Epithelial cell of proximal tubule (primary cell): Measurements from ENCODE around the gene NTHL1. TPM values are rescaled to one million over a fixed set of nuclear protein-coding genes. Genes with fewer than 3 reads are reported as not detected.

Experiments used
- DNase-seq: peaks from one replicate; pipeline ENCODE4 v3.0.0-alpha.2; 2011; ENCODE audit warnings: low read depth
- H3K4me3 ChIP-seq: 2 replicates; pipeline ENCODE4 v1.5.1; 2011; ENCODE audit warnings: low read depth, mild to moderate bottlenecking, low read length
- total RNA-seq: library from RNA; depleted of rRNA; stranded (reverse); fragments of >200 nt; gene quantifications from 2 replicates; pipeline ENCODE4 v1.2.3, GENCODE V29; 2015
- TF ChIP-seq, protein P1 (sequence below): conservative IDR thresholded peaks from 2 replicates; pipeline ENCODE4 v1.5.1; 2012; ENCODE audit warnings: low read depth, mild to moderate bottlenecking, low read length

NTHL1 gene
- total RNA-seq, 1 donor from 2014 or later = 61.2 TPM

DNA sequence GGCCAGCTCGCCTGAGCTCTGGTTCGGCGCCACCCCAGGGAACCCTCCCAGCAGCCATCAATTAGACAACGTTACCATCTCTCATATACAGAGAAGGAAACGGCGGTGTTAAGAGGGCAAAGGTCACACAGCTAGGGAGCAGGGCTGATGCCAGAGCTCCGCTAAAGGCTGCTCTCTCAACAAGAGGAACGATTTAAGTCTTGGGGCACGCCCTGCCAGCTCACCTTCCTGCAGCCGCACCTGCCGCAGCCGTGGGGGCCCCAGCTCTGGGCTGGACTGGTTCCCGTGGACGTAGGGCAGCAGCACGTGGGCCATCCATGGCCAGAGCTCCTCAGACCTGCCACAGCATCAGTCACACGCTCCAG, 44.6 kb upstream of the NTHL1 start:
- TF ChIP-seq, protein P1, sequence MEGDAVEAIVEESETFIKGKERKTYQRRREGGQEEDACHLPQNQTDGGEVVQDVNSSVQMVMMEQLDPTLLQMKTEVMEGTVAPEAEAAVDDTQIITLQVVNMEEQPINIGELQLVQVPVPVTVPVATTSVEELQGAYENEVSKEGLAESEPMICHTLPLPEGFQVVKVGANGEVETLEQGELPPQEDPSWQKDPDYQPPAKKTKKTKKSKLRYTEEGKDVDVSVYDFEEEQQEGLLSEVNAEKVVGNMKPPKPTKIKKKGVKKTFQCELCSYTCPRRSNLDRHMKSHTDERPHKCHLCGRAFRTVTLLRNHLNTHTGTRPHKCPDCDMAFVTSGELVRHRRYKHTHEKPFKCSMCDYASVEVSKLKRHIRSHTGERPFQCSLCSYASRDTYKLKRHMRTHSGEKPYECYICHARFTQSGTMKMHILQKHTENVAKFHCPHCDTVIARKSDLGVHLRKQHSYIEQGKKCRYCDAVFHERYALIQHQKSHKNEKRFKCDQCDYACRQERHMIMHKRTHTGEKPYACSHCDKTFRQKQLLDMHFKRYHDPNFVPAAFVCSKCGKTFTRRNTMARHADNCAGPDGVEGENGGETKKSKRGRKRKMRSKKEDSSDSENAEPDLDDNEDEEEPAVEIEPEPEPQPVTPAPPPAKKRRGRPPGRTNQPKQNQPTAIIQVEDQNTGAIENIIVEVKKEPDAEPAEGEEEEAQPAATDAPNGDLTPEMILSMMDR = no peak
- H3K4me3 ChIP-seq = no peak overlapping the region
- no peak for DNase-seq

DNA sequence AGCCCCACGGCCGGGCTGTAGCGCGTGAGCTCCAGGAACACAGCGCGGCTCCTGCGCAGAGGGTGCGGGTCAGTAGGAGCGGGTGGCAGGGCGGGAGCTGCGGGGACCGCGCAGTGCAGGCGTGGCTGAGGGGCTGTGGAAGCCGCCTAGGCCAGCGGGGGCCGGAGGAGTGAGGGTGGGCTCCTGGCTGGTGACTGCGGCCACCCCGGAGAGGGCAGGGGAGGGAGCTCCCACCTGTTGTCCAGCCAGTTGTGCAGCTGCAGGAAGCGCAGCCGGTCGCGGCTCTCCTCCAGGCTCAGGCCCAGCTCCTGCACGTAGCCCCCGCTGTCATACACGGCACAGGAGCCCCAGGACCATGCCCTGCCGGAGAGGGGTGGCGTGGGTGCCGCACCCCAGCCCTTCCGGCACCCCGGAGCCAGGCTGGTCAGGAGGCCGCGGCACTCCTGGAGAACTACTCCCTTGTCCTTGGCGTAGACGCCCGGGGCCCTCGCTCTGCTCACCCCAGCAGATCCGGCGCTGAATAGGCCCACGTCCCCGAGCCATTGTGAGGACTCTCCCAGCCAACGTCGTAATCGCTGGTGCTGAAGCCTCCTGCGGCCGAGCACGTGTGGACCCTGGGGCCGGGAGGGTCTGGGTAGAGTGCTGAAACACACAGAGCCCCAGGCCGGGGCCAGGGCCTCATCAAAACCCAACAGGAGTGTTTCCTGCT, 44.1 kb upstream of the NTHL1 start:
- DNase-seq = no peak
- peak overlapping the region; percentile 31 for H3K4me3 ChIP-seq
- TF ChIP-seq, protein P1 = no peak

DNA sequence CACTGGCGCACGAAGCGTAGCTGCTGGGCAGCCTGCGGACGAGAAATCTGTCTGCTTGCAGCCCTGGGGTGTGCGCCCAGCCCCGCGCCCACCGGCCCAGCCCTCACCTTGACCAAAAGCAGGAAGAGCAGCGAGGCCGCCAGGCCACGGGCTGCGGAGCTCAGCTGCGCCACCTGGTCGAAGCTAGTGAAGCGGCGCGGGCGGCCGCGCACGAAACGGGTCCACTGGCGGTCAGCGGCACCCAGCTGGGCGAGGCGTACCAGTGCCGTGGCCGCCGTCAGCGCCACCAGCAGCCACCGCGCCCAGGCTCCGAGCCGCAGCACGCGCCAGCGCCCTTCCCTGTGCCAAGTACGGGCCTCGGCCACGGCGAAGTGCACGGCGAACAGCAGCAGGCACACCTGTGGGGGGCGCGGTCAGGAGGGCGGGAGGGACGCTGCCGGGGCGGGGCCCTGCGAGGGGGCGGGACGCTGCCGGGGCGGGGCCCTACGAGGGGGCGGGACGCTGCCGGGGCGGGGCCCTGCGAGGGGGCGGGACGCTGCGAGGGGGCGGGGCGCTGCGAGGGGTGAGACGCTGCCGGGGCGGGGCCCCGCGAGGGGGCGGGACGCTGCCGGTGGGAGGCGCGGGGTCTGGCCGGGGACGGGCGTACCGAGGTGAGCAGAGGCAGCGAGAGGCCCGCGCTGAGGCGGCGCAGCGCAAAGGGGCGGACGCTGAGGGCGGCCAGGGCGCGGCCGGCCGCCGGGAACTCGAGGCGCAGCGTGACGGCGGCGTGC, 43.3 kb upstream of the NTHL1 start:
- H3K4me3 ChIP-seq = peak overlapping the region; percentile 36
- no peak for DNase-seq
- TF ChIP-seq, protein P1 = peak; percentile 44

DNA sequence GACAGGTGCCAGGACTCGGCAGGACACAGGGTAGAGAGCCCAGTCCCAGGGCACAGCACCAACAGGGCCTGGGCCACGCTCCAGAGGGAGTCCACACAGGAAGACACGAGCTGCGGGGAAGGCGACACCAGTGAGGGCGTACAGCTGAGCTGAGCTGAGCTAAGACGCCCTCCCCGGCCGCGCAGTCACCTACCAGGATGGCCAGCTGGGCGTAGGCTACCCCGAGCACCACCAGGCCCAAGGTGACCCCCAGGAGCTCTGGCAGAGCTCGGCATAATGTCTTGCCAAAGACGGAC, 42.8 kb upstream of the NTHL1 start:
- peak overlapping the region; percentile 36 for H3K4me3 ChIP-seq
- DNase-seq = no peak
- TF ChIP-seq, protein P1 = no peak

DNA sequence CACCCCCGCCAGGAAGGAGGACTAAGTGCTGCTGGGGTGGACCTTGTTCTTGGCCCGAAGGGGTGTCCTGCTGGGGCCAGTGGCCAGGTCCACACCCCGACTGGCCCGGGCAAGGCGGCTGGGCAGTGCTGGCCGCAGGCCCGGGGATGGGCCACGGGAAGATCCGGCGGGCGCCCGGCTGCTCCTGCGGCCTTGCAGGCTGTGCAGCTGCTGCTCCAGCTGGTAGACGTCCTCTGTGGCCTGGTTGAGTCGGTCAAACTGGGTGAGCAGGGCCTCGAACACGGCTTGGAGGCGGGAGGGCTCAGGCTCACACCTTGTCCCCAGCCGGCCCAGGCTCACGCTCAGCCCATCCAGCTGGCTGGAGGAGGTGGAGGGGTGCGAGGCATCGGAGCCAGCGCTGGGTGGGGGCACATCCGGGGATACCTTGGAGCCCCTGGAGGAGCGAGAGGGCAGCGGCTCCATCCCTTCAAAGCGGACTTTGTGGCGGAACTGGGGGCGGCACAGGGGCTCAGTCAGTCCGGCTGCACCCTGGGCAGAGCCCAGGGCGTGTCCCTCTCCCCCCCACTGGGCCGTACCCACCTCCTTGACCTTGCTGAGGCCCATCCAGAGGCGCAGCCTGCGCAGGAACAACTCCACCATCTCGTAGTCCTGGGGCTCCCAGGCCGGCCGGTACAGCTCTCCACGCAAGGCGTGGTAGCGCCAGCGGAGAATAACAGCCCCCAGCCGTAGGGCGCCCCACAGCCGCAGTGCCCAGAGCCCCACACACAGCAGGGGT, 42.3 kb upstream of the NTHL1 start:
- no peak for DNase-seq
- H3K4me3 ChIP-seq = peak overlapping the region; percentile 36
- TF ChIP-seq, protein P1 = no peak

DNA sequence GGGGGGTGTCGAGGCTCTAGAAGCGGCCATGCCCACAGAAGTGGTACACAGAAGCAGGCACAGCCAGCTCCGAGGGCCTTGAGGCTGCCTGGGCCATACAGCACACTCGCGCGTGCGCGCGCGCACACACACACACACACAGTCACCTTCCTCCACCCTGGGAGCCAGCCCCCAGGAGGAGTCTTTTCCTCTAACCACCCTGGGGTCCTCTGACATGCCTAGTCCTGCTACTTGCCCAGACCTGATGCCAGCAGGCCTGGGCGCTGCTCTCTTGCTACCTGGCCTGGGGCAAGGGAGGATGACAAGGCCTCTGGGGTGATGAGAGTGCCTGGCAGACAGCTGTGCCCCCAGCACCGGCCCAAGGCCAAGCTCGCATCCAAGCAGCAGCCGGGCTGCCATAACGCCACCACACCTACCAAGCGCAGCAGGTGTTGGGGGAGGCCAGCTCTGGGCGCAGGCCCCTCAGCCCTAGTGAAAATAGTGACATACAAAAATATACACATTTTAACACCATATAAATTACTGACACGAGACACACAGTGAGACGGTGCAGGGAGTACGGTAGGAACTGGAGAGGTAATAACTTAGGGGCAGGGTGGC, 41.2 kb upstream of the NTHL1 start:
- H3K4me3 ChIP-seq = no peak overlapping the region
- TF ChIP-seq, protein P1 = no peak
- DNase-seq = no peak
